ENCODE data around the gene FAM222A.
A peak's percentile ranks its signal among the peaks of the same experiment; 100 is the strongest.

FAM222A gene

DNA sequence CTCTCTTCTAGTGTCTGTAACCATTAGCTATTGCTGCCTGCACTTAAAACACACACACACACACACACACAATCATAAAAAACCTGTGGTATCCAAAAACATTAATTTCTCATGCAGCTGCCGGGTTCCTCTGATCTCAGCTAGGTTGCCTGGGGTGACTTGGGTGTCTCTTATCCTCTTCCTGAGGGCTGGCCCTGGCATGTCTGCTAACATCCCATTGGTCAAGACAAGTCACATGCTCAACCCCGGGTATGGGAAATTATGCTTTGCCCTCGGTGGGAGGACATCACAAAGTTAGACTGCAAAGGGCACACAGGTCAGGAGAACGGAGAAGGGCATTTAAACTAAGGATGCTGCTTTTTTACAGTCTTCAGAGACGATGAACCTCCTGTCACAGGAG lies 63.9 kb downstream of the FAM222A start:
- DNase-seq: no peak

- no peak for DNase-seq
Measured at GRCh38 chr12:109778684-109779083, 65.1 kb downstream of the FAM222A start.

DNA sequence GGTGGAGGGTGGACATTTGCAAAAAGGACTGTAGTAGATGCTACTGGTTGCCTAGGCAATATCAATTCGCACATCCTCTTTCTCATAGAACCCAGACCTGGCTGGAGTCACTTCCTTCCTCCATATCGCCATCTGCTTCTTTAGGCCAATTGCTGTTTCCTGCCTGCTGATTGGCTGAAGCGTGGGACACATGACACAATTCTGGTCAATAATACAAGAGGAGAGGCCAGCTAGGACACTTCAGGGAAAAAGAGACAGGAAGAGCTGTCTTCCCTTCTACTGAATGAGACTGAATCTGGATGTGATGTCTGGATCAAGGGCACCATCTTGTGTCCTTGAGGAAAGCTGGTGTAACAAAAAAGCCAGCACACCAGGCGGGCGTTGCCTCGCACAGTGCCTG lies 65.8 kb downstream of the FAM222A start:
- no peak for DNase-seq

DNA sequence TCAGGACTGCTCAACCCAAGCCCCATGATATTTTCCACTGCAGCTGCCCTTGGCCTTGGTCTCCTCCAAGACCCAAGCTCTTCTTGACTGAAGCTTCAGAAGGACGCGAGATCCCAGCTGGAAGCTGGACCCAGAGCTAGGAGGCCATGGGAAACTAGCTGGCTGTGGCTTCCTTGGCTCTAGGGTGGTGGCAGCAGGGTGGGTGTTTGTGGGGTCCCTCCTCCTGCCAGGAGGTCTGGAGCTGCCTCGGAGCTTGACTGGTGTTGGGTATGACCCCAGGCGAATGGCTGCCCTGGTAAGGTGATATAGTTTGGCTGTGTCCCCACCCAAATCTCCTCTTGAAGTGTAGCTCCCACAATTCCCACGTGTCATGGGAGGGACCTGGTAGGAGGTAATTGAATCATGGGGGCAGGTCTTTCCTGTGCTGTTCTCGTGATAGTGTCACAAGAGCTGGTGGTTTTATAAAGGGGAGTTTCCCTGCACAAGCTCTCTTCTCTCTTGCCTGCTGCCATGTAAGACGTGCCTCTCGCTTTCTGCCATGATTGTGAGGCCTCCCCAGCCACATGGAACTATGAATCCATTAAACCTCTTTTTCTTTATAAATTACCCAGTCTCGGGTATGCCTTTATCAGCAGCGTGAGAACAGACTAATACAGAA lies 68.2 kb downstream of the FAM222A start:
- no peak for DNase-seq

- DNase-seq: no peak
Measured at GRCh38 chr12:109782326-109782703, 68.7 kb downstream of the FAM222A start.

GRCh38 chr12:109783135-109783964 lies 69.7 kb downstream of the FAM222A start:
- no peak for DNase-seq

GRCh38 chr12:109783965-109784244 lies 70.3 kb downstream of the FAM222A start:
- DNase-seq: no peak

DNA sequence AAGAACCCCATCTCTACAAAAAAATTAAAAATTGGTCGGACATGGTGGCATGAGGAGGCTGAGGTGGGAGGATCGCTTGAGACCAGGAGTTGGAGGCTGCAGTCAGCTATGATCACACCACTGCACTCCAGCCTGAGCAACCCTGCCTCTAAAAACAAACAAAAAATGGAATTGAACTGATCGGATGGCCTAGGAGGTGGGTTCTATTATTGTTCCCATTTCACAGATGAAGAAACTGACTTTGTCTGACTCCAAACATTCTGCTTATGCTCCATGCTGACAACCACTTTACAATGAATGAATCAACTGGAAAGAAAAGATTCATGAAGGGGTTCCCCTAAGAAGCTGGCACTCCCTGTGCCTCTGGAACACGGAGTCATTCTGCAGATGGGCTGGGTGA lies 72.2 kb downstream of the FAM222A start:
- DNase-seq: no peak

- DNase-seq: no peak
Measured at GRCh38 chr12:109786799-109787198, 73.2 kb downstream of the FAM222A start.

DNA sequence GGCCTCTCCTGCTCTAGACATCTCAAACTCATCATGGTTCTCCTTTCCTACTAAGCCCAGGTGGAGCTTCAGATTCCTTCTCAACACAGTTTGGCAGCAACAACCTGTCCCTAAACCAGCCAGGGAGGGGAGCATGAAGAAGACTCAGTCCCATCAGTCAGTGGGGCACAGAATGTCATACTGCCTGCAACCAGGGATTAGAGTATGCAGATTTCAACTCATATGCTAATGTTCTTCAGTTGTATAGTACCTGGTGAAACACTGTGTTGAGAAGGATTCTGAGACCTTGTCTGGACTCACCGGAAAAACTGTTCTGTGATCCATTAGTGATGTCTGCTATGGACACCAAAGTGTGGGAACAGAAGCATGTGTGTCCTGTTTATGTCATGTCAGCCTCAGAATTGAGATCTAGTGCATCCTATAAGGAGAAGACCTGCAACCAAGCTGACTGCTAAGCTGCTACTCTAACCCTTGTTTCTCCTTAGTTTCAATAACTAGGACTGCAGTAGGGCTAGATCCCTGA lies 76.0 kb downstream of the FAM222A start:
- DNase-seq: no peak

DNA sequence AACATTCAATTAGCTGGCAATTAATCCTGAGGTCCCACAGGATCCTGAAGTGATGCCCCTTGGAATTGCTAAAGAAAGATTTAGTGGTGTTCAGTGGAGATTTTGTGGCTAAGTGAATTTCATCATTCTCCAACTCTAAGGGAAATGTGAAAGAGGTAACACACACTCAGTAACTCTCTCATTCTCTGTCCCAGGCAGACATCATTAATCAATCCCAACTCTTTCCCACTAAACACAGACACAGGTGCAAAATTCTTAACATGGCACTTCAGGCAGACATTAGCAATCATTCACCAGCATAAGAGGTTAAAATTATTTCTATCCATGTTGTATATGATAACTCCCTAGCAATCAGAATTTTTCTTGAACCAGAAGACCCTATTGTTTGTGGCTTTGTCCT lies 79.4 kb downstream of the FAM222A start:
- DNase-seq: no peak

- no peak for DNase-seq
Measured at GRCh38 chr12:109793411-109793810, 79.8 kb downstream of the FAM222A start.

- DNase-seq: no peak
Measured at GRCh38 chr12:109793826-109794501, 80.3 kb downstream of the FAM222A start.

DNA sequence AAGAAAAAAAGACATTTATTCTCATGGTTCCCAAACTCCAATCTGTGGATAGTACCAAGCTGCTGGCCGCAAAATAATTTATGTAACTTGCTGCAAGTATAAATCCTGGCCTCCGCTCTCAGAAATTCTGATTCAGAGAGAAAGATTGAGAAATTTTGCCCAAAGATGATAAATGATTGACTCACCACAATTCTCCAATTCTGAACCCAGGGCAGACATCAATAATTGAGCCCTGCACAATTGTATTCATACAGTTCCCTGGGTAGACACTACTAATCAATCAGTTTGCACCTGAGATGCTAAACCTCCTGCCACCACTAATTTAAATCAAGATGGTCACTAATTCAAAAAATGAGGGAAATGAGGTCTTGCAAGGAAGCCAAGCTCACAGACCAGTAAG lies 81.4 kb downstream of the FAM222A start:
- DNase-seq: no peak

GRCh38 chr12:109796057-109796456 lies 82.4 kb downstream of the FAM222A start:
- DNase-seq: no peak

GRCh38 chr12:109797905-109798669 lies 84.5 kb downstream of the FAM222A start:
- DNase-seq: no peak

DNA sequence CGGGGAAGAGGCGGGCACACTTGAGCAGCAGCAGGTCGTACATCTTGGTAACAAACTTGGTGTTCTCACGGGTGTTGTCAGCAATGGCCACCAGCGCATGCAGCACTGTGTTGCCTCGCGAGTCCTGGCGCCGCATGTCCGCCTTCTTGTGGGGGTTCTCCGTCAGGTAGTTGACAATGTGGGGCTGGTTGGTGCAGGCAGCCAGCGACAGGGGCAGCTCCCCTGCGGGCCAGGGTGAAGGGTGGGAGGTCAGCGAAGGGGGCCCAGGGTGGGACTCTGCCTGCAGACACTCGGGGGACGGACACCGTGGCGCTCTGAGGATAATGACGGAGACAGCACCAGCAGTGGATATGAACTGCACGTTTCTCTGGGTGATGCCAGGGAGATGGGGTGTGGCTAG lies 85.1 kb downstream of the FAM222A start:
- DNase-seq: no peak

- DNase-seq: no peak
Measured at GRCh38 chr12:109800536-109800935, 86.9 kb downstream of the FAM222A start.

DNA sequence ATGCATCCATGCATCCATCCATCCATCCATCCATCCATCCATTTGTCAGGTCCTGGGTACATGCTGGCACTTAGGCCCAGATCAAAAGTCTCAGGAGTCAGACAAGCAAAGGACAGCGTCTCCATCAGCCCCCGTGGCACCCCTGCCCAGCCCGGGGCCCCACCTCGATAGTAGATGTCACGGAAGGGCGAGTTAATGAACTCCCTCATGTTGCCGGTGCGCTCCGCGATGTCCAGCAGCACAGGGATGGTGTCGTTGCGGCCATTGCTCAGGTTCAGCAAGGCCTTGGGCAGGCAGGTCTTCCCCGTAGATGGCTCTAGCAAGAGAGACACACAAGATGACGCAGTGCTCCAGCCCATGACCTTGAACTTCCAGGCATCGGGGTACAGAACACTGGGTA lies 89.2 kb downstream of the FAM222A start:
- no peak for DNase-seq

DNA sequence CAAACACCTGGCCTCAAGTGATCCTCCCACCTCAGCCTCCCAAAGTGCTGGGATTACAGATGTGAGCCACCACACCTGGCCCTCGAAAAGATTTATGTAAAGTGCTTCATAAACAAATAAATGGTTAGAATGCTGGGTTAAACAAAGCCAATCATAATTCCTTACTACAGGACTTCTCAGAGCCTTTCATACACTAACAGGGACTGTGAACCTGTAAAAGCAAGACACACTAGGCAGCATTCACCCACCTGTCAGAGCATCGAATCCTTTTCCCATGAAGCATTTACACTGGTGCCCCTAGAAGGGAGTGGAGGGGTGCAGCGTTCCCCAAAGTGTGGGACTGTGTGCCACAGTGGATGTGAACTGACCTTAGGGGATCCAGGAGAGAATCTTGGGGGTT lies 90.1 kb downstream of the FAM222A start:
- DNase-seq: no peak

GRCh38 chr12:109804820-109805761 lies 91.5 kb downstream of the FAM222A start:
- DNase-seq: peak; percentile 51

All from activated CD4-positive, alpha-beta T cell treated with anti-CD3 and anti-CD28 coated beads for 1 hour (primary cell).